Activated naive CD8-positive, alpha-beta T cell treated with anti-CD3 and anti-CD28 coated beads, Interleukin-2, amount 10 ng/mL, durations not matched to agents 7 days and 5 days (primary cell): ENCODE data around the gene UPK3B. TPM values are rescaled to one million over a fixed set of nuclear protein-coding genes. Genes with fewer than 3 reads are reported as not detected.
"Not testable (repeated sequence)": the region's sequence is repeated elsewhere in the genome, so short reads cannot be mapped to it uniquely, and the experiment has no call there.

Experiments
- ATAC-seq: fragments of 150-1000 bp; cut with Tn5 transposase; one replicate; pipeline ENCODE4 v1.10.0; 2021; ENCODE audit warnings: low read depth, moderate library complexity
- POLR2A ChIA-PET: fragments of 350-600 bp; sonication (Branson Sonifier 250); formaldehyde crosslinking; loops from one replicate; lab custom pipeline; 2021; ENCODE audit warnings: antibody characterized with exemption; lab: Charles Lee
- DNase-seq: peaks from one replicate; pipeline ENCODE4 v3.0.0; 2021
- H3K27ac Mint-ChIP-seq: one replicate; pipeline ENCODE4 v1.8.0; 2022; ENCODE audit warnings: mild to moderate bottlenecking, mixed read lengths
- H3K27me3 Mint-ChIP-seq: one replicate; pipeline ENCODE4 v1.8.0; 2022; ENCODE audit warnings: mild to moderate bottlenecking, moderate library complexity, mixed read lengths
- H3K36me3 Mint-ChIP-seq: one replicate; pipeline ENCODE4 v1.8.0; 2021; ENCODE audit warnings: mild to moderate bottlenecking, mixed read lengths
- H3K4me1 Mint-ChIP-seq: one replicate; pipeline ENCODE4 v1.8.0; 2021; ENCODE audit warnings: mixed read lengths
- H3K4me3 Mint-ChIP-seq: one replicate; pipeline ENCODE4 v1.8.0; 2022; ENCODE audit warnings: mild to moderate bottlenecking, moderate library complexity, mixed read lengths
- H3K9me3 Mint-ChIP-seq: one replicate; pipeline ENCODE4 v1.8.0; 2021; ENCODE audit warnings: mixed read lengths
- total RNA-seq, 2 experiments: library from RNA; stranded (reverse); gene quantifications; one replicate each; pipeline ENCODE4 v1.2.3, GENCODE V29; 2021

UPK3B gene
- total RNA-seq, 2 experiments from 2014 or later, result 2.1 to 2.7 TPM

DNA sequence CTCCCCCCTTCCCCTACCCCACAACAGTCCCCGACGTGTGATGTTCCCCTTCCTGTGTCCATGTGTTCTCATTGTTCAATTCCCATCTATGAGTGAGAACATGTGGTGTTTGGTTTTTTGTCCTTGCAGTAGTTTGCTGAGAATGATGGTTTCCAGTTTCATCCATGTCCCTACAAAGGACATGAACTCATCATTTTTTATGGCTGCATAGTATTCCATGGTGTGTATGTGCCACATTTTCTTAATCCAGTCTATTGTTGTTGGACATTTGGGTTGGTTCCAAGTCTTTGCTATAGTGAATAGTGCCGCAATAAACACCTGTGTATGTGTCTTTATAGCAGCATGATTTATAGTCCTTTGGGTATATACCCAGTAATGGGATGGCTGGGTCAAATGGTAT, 51.0 kb downstream of the UPK3B start:
- H3K27me3 Mint-ChIP-seq, ATAC-seq, DNase-seq, H3K9me3 Mint-ChIP-seq, H3K27ac Mint-ChIP-seq, POLR2A ChIA-PET, H3K4me3 Mint-ChIP-seq: not testable (repeated sequence)
- Mint-ChIP-seq H3K4me1 (peaks cover 17% of the 10 kb centered on the region), H3K36me3 (peaks cover 39% of the 10 kb centered on the region)

DNA sequence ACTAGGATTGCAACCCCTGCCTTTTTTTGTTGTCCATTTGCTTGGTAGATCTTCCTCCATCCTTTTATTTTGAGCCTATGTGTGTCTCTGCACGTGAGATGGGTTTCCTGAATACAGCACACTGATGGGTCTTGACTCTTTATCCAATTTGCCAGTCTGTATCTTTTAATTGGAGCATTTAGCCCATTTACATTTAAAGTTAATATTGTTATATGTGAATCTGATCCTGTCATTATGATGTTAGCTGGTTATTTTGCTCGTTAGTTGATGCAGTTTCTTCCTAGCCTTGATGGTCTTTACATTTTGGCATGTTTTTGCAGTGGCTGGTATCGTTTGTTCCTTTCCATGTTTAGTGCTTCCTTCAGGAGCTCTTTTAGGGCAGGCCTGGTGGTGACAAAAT, 54.6 kb downstream of the UPK3B start:
- H3K4me3 Mint-ChIP-seq, H3K27ac Mint-ChIP-seq, DNase-seq, ATAC-seq, POLR2A ChIA-PET, H3K9me3 Mint-ChIP-seq, H3K4me1 Mint-ChIP-seq, H3K27me3 Mint-ChIP-seq: not testable (repeated sequence)
- H3K36me3 Mint-ChIP-seq, result peaks cover 37% of the 10 kb centered on the region

Other genes starting within 250 kb of the UPK3B start
- gene HSPB1, start 207.9 kb upstream of the UPK3B start, total RNA-seq, result 10 to 100 TPM; 43.3 to 47.9 TPM
- gene YWHAG, start 151.6 kb upstream of the UPK3B start, total RNA-seq, result 10 to 100 TPM; 62.7 to 66.5 TPM
- gene SSC4D, start 100.9 kb upstream of the UPK3B start, total RNA-seq, result under 1 TPM; 0.34 to 0.42 TPM
- gene ZP3, start 85.6 kb upstream of the UPK3B start, total RNA-seq, result 1 to 10 TPM in 1 of 2 experiments, under 1 TPM in 1; 0.80 to 1.3 TPM
- gene DTX2, start 48.8 kb upstream of the UPK3B start, total RNA-seq, result 10 to 100 TPM; 34.3 to 38.6 TPM
- gene SPDYE16, start 32.7 kb downstream of the UPK3B start, total RNA-seq, result under 1 TPM; 0.22 to 0.71 TPM
- 10 to 100 TPM; 12.7 to 13.9 TPM for gene POMZP3, start 116.7 kb downstream of the UPK3B start, total RNA-seq